IMR-90 (cell line): ENCODE results near the gene PRR33. TPM values are rescaled to one million over a fixed set of nuclear protein-coding genes. Genes with fewer than 3 reads are reported as not detected.

Source experiments
- ATAC-seq: fragments of 200-7000 bp; cut with Tn5 transposase; 2 replicates; pipeline ENCODE4 v1.9.1; 2020; ENCODE audit warnings: low read depth, mild to moderate bottlenecking, moderate library complexity
- BruUV-seq: library from RNA; stranded (reverse); fragments of 400-500 nt; replicated peaks from 2 replicates; lab custom pipeline; 2021; lab: Mats Ljungman, UMichigan
- CTCF ChIA-PET: fragments of 300-600 bp; formaldehyde crosslinking; extraction: SDS; loops from one replicate; lab custom pipeline; 2021; ENCODE audit warnings: antibody characterized with exemption; lab: Yijun Ruan, JAX
- POLR2A ChIA-PET: fragments of 300-600 bp; sonication (Branson Sonifier 250); formaldehyde crosslinking; loops from one replicate; lab custom pipeline; 2022; ENCODE audit warnings: antibody characterized with exemption; ENCODE audit not compliant: unreplicated experiment; lab: Charles Lee
- DNase-seq: peaks from one replicate; pipeline ENCODE4 v3.0.0; 2013
- H2AFZ ChIP-seq: replicated peaks from 2 replicates; pipeline ENCODE3; 2013; ENCODE audit warnings: low read length, mild to moderate bottlenecking; ENCODE audit not compliant: poor library complexity
- H2AK5ac ChIP-seq: 2 replicates; pipeline ENCODE4 v1.6.1; 2013; ENCODE audit warnings: low read depth, low read length, inconsistent platforms
- H2AK9ac ChIP-seq: replicated peaks from 2 replicates; pipeline ENCODE3; 2013; ENCODE audit warnings: mild to moderate bottlenecking, low read depth, low read length, moderate library complexity; ENCODE audit not compliant: poor library complexity
- H2BK120ac ChIP-seq: 2 replicates; pipeline ENCODE4 v1.6.1; 2013; ENCODE audit warnings: low read depth, low read length, inconsistent platforms
- H2BK15ac ChIP-seq: 3 replicates; pipeline ENCODE4 v1.6.1; 2013; ENCODE audit warnings: low read depth, low read length, inconsistent platforms
- H2BK20ac ChIP-seq: 2 replicates; pipeline ENCODE4 v1.6.1; 2013; ENCODE audit warnings: low read depth, mild to moderate bottlenecking, inconsistent platforms, low read length, moderate library complexity
- H2BK5ac ChIP-seq: 2 replicates; pipeline ENCODE4 v1.6.1; 2013; ENCODE audit warnings: mild to moderate bottlenecking, low read depth, low read length, inconsistent platforms; ENCODE audit not compliant: poor library complexity, severe bottlenecking
- H3K14ac ChIP-seq: replicated peaks from 2 replicates; pipeline ENCODE4 v1.6.1; 2013; ENCODE audit warnings: low read depth, low read length, inconsistent platforms
- H3K18ac ChIP-seq: 2 replicates; pipeline ENCODE4 v1.6.1; 2013; ENCODE audit warnings: low read depth, low read length, control low read depth
- H3K23ac ChIP-seq: 2 replicates; pipeline ENCODE4 v1.6.1; 2013; ENCODE audit warnings: low read depth, low read length, inconsistent platforms
- H3K27ac ChIP-seq: 2 replicates; pipeline ENCODE4 v1.5.1; 2013; ENCODE audit warnings: mild to moderate bottlenecking, control low read depth, low read length; ENCODE audit not compliant: insufficient read depth
- H3K27me3 ChIP-seq: 2 replicates; pipeline ENCODE4 v1.6.1; 2013; ENCODE audit warnings: low read length; ENCODE audit not compliant: control insufficient read depth, insufficient read depth
- H3K36me3 ChIP-seq: 2 replicates; pipeline ENCODE4 v1.6.1; 2013; ENCODE audit warnings: low read length, mixed read lengths; ENCODE audit not compliant: control insufficient read depth, insufficient read depth
- H3K4ac ChIP-seq: 2 replicates; pipeline ENCODE4 v1.6.1; 2013; ENCODE audit warnings: low read depth, low read length, inconsistent platforms
- H3K4me1 ChIP-seq: 2 replicates; pipeline ENCODE4 v1.6.1; 2013; ENCODE audit warnings: low read length, mixed read lengths; ENCODE audit not compliant: control insufficient read depth, insufficient read depth
- H3K4me2 ChIP-seq: 2 replicates; pipeline ENCODE4 v1.6.1; 2013; ENCODE audit warnings: low read depth, mild to moderate bottlenecking, control low read depth, low read length, moderate library complexity
- H3K4me3 ChIP-seq: 2 replicates; pipeline ENCODE4 v1.5.1; 2013; ENCODE audit warnings: low read depth, mild to moderate bottlenecking, control low read depth, low read length, moderate library complexity; ENCODE audit not compliant: insufficient read depth
- H3K56ac ChIP-seq: 2 replicates; pipeline ENCODE4 v1.6.1; 2013; ENCODE audit warnings: low read length, inconsistent platforms; ENCODE audit not compliant: insufficient read depth; ENCODE audit errors: extremely low read depth
- H3K79me1 ChIP-seq, 2 experiments: 2 replicates each; pipeline ENCODE4 v1.6.1; 2013; ENCODE audit warnings: low read length in 2 of 2, inconsistent platforms in 1 of 2, low read depth in 1 of 2
- H3K9ac ChIP-seq: 2 replicates; pipeline ENCODE4 v1.6.1; 2013; ENCODE audit warnings: low read depth, low read length, control low read depth
- H3K9me1 ChIP-seq: 2 replicates; pipeline ENCODE4 v1.6.1; 2013; ENCODE audit warnings: low read length, inconsistent platforms; ENCODE audit not compliant: insufficient read depth
- H3K9me3 ChIP-seq: 2 replicates; pipeline ENCODE4 v1.6.1; 2013; ENCODE audit warnings: low read length; ENCODE audit not compliant: control insufficient read depth, insufficient read depth
- H4K20me1 ChIP-seq: 2 replicates; pipeline ENCODE4 v1.6.1; 2013; ENCODE audit warnings: low read length, inconsistent platforms; ENCODE audit not compliant: insufficient read depth
- H4K5ac ChIP-seq: 2 replicates; pipeline ENCODE4 v1.6.1; 2013; ENCODE audit warnings: mild to moderate bottlenecking, low read depth, low read length, control low read depth
- H4K8ac ChIP-seq, 2 experiments: 2 replicates each; pipeline ENCODE4 v1.6.1; 2013; ENCODE audit warnings: low read depth in 2 of 2, low read length in 2 of 2, control low read depth in 1 of 2, inconsistent platforms in 1 of 2
- H4K91ac ChIP-seq: 2 replicates; pipeline ENCODE4 v1.6.1; 2013; ENCODE audit warnings: low read depth, low read length, inconsistent platforms; ENCODE audit not compliant: insufficient read depth
- BHLHE40 ChIP-seq: fragments of 150-350 bp; IDR thresholded peaks from 2 replicates; pipeline ENCODE4 v1.6.1; 2016; ENCODE audit warnings: mild to moderate bottlenecking, low read depth, low read length
- CEBPB ChIP-seq: IDR thresholded peaks from 2 replicates; pipeline ENCODE4 v1.6.1; 2012; ENCODE audit warnings: low read depth, low read length, improper control_type of control experiment
- CHD1 ChIP-seq: IDR thresholded peaks from 2 replicates; pipeline ENCODE4 v1.6.1; 2012; ENCODE audit warnings: low read depth, low read length, improper control_type of control experiment
- CTCF ChIP-seq: conservative IDR thresholded peaks from 2 replicates; pipeline ENCODE4 v1.5.1; 2012; ENCODE audit warnings: mild to moderate bottlenecking, low read depth, low read length, improper control_type of control experiment
- ELK1 ChIP-seq: fragments of 150-350 bp; IDR thresholded peaks from 2 replicates; pipeline ENCODE4 v1.6.1; 2016; ENCODE audit warnings: low read depth, mild to moderate bottlenecking, low read length, moderate library complexity, borderline replicate concordance
- FOS ChIP-seq: fragments of 150-350 bp; IDR thresholded peaks from 2 replicates; pipeline ENCODE4 v1.6.1; 2016; ENCODE audit warnings: low read depth, low read length
- MAFK ChIP-seq: IDR thresholded peaks from 2 replicates; pipeline ENCODE4 v1.6.1; 2012; ENCODE audit warnings: low read depth, low read length, improper control_type of control experiment
- MAZ ChIP-seq: IDR thresholded peaks from 2 replicates; pipeline ENCODE4 v1.6.1; 2012; ENCODE audit warnings: low read depth, mild to moderate bottlenecking, low read length, improper control_type of control experiment, moderate library complexity, borderline replicate concordance
- MXI1 ChIP-seq: IDR thresholded peaks from 2 replicates; pipeline ENCODE4 v1.6.1; 2012; ENCODE audit warnings: low read depth, mild to moderate bottlenecking, low read length, moderate library complexity, borderline replicate concordance
- POLR2A ChIP-seq: IDR thresholded peaks from 2 replicates; pipeline ENCODE4 v1.6.1; 2012; ENCODE audit warnings: mild to moderate bottlenecking, low read depth, low read length
- RCOR1 ChIP-seq: IDR thresholded peaks from 2 replicates; pipeline ENCODE4 v1.6.1; 2012; ENCODE audit warnings: mild to moderate bottlenecking, low read length, improper control_type of control experiment; ENCODE audit not compliant: insufficient replicate concordance
- RFX5 ChIP-seq: IDR thresholded peaks from 2 replicates; pipeline ENCODE4 v1.8.0; 2012; ENCODE audit warnings: low read depth, mild to moderate bottlenecking, low read length, moderate library complexity
- SMC3 ChIP-seq: fragments of 150-350 bp; IDR thresholded peaks from 2 replicates; pipeline ENCODE4 v1.6.1; 2016; ENCODE audit warnings: low read depth, mild to moderate bottlenecking, antibody characterized with exemption, low read length, moderate library complexity
- USF2 ChIP-seq: fragments of 150-350 bp; IDR thresholded peaks from 2 replicates; pipeline ENCODE4 v1.6.1; 2017; ENCODE audit warnings: mild to moderate bottlenecking, antibody characterized with exemption, low read length, low read depth
- WGBS, 2 experiments: methylation state at CpG; one replicate each; pipeline versions ENCODE4 v1.1.5 to v1.1.7; 2013; ENCODE audit warnings: missing lambda C conversion rate in 2 of 2; ENCODE audit not compliant: insufficient read length in 1 of 2; ENCODE audit errors: extremely low coverage in 2 of 2; 5-methylcytosine and 5-hydroxymethylcytosine counted together
- dilution Hi-C: fragments of 300-500 bp; cut with HindIII; formaldehyde crosslinking; loops from one replicate; pipeline ENCODE4 v1.14.3; 2018; ENCODE audit warnings: low sequenced_read_pairs; ENCODE audit not compliant: unreplicated experiment
- in situ Hi-C: fragments of 300-500 bp; cut with MboI; formaldehyde crosslinking; loops from 3 replicates; pipeline ENCODE4 v1.14.3; 2019; ENCODE audit warnings: low sequenced_read_pairs, inconsistent platforms, mixed read lengths
- intact Hi-C: fragments of 100-400 bp; cut with micrococcal nuclease; formaldehyde crosslinking; loops from 2 replicates; pipeline ENCODE4 v1.10.0; 2022
- polyA plus RNA-seq, 3 experiments: library from polyadenylated mRNA; depleted of rRNA; stranded (reverse); fragments of >200 nt; gene quantifications; 2 replicates each; pipeline ENCODE4 v1.2.3, GENCODE V29; 2012; ENCODE audit warnings: low replicate concordance in 1 of 3
- total RNA-seq: library from RNA; depleted of rRNA; stranded (reverse); fragments of >200 nt; gene quantifications from 2 replicates; pipeline ENCODE4 v1.2.3, GENCODE V29; 2012

PRR33 gene
- total and polyA plus RNA-seq, 2 of the 4 experiments (the other 2 are of a cell fraction), result not detected

GRCh38 chr11:1848640-1849430, 42.9 kb downstream of the PRR33 start:
- dilution Hi-C loops, result no loop called here
- 69% methylated on average over 10 of the region's 19 CpGs; no CpG with 5 or more reads in 1 of the 2 experiments for WGBS, 2 experiments
- Histone ChIP-seq H2BK5ac (no peak overlapping the region), H3K23ac (no peak overlapping the region), H3K9me1 (no peaks in the 10 kb centered on the region), H3K56ac (no peak overlapping the region), H2AK9ac (no peak overlapping the region), H3K14ac (no peak overlapping the region), H3K79me1 (no peaks in the 10 kb centered on the region), H2BK120ac (no peak overlapping the region), H2BK15ac (no peak overlapping the region), H4K91ac (no peak overlapping the region), H3K9ac (no peak overlapping the region), H2BK20ac (no peak overlapping the region), H3K4ac (no peak overlapping the region), H3K4me2 (no peak overlapping the region), H4K5ac (no peak overlapping the region), H4K20me1 (no peaks in the 10 kb centered on the region), H3K4me3 (no peak overlapping the region), H4K8ac (no peak overlapping the region), H3K27ac (no peak overlapping the region), H3K4me1 (no peaks in the 10 kb centered on the region), H2AFZ (no peak overlapping the region), H3K9me3 (no peaks in the 10 kb centered on the region), H3K18ac (no peak overlapping the region), H3K27me3 (peaks cover 51% of the 10 kb centered on the region), H2AK5ac (no peak overlapping the region), H3K36me3 (no peaks in the 10 kb centered on the region)
- no TSS peak for BruUV-seq
- intact Hi-C loops, result no loop called here
- ATAC-seq, result no peak
- POLR2A ChIA-PET, result no interaction called here
- in situ Hi-C loops, result no loop called here
- no peak for DNase-seq
- TF ChIP-seq ELK1 (no peak), USF2 (no peak), MXI1 (no peak), MAZ (no peak), CEBPB (no peak), BHLHE40 (no peak), SMC3 (no peak), CTCF (no peak), POLR2A (no peak), MAFK (no peak), CHD1 (no peak), FOS (no peak), RFX5 (no peak), RCOR1 (no peak)
- CTCF ChIA-PET, result interaction anchor here (0.6 to 0.7 kb wide), 2 partner anchors 196 to 352 kb away, joined by 4 to 8 read pairs; no protein-coding TSS in a partner anchor
